ENCODE measurements around the gene SLC9A5. TPM values are rescaled to one million over a fixed set of nuclear protein-coding genes. Genes with fewer than 3 reads are reported as not detected.

Gene SLC9A5
- total and polyA plus RNA-seq, 9 of the 15 experiments (the other 6 are each of a cell fraction or from before 2014, with no cell fraction given), result 0.06 to 3.1 (median 1.2) TPM

DNA sequence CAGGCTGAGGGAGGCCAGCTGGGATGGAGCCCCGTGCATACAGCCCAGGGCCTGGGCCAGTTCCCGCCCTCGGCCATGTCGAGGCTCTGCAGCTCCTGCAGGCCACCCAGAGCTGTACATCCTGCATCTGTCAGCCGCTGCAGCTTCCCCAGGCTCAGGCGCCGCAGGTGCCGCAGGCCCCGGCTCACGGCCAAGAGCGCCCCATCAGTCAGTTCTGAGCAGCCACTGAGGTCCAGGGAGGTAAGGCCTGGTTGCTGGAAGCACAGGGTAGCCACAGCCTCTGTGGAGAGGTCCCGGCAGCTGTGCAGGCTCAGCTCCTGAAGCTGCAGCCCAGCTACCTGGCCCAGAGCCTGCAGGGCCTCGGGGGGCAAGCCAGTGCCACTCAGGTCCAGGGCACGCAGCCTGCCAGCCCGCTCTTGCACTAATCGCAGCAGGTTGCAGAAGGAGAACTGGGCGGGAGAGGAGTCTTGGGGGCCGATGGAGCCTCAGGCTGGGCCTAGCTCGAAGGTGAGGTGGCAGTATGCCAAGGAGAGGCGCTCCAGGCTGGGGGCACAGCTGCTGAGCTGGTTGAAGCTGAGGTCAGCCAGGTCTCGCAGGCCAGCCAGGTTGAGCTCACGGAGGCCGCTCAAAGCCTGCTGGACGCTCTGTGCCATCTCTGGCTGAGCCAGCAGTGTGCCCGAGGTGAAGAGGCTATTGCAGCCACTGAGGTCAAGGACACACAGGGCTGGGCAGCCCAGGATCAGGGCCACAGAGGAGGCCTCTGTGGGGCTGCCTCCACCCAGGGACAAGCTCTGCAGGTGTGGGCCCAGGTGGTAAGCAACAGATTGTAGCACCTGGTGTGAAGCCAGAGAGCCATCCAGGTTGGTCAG is 38.5 kb upstream of the SLC9A5 start:
- Histone ChIP-seq H3K9ac (ENCODE audit: insufficient read depth in 1 of 2, low read depth in 2 of 2, low read length in 2 of 2) (peak overlapping the region in 1 of 2 experiments; percentile 79; a peak in 2 of 4 replicates), H3K9me1 (ENCODE audit: control insufficient read depth, insufficient read depth, low read length) (peaks cover 3% of the 10 kb centered on the region), H3K27me3 (ENCODE audit: control insufficient read depth in 2 of 2, insufficient read depth in 2 of 2, low read length in 2 of 2) (no peaks in the 10 kb centered on the region), H2AFZ (ENCODE audit: low read depth, low read length) (no peak overlapping the region), H3K4me3 (no peak overlapping the region), H3K9me3 (replicated peaks; ENCODE audit: control insufficient read depth, insufficient read depth, low read depth, low read length) (no peaks in the 10 kb centered on the region), H3K4me2 (ENCODE audit: insufficient read depth, low read length) (no peak overlapping the region), H3K79me2 (ENCODE audit: control insufficient read depth, insufficient read depth, low read length) (no peaks in the 10 kb centered on the region), H3K4me1 (replicated peaks in 1 of 2; ENCODE audit: control insufficient read depth in 2 of 2, insufficient read depth in 2 of 2, low read length in 2 of 2) (peaks cover 10 to 43% of the 10 kb centered on the region in 2 experiments; a peak in 4 of 5 replicates), H3K27ac (ENCODE audit: extremely low read depth, low read depth, low read length) (no peak overlapping the region), H4K20me1 (replicated peaks; ENCODE audit: control insufficient read depth, insufficient read depth, low read length) (no peaks in the 10 kb centered on the region; the same call in 1 of the 2 replicates), H3K36me3 (ENCODE audit: control insufficient read depth, insufficient read depth, low read length) (0 out of 3 replicates have a peak, but pooled peaks cover 2% of the 10 kb centered on the region)
- WGBS (ENCODE audit: insufficient coverage, low coverage, missing lambda C conversion rate), result 70% methylated on average over 20 of the region's 25 CpGs
- DNase-seq (ENCODE audit: extremely low read depth in 1 of 4, low spot score in 3 of 4), result no peak
- ChIA-PET POLR2A (interaction anchor here (0.5 to 2.8 kb wide), 3 partner anchors 13 to 240 kb away, joined by 3 to 9 read pairs (median 8); no protein-coding TSS in a partner anchor), CTCF (ENCODE audit: low intra/inter-chr PET ratio) (no interaction called here)
- in situ Hi-C loops (cut with MboI), result no loop called here
- no TSS peak for BruUV-seq (replicated peaks)
- no peak for FAIRE-seq
- ATAC-seq, result no peak
- intact Hi-C loops (cut with micrococcal nuclease), result no loop called here
- TF ChIP-seq ETV1 (tag; conservative IDR thresholded peaks at IDR 0.05; ENCODE audit: low read depth), result no peak
- no peak for TF ChIP-seq RBM39 (optimal IDR thresholded peaks at IDR 0.05; ENCODE audit: low read depth, low read length)
- TF ChIP-seq NR3C1 (CRISPR knock-in tag; IDR thresholded peaks at IDR 0.05), result no peak
- TF ChIP-seq NFATC3 (IDR thresholded peaks at IDR 0.05), result no peak
- no peak for TF ChIP-seq CHCHD3 (CRISPR knock-in tag; IDR thresholded peaks at IDR 0.05)
- TF ChIP-seq BRF1 (IDR thresholded peaks at IDR 0.05; ENCODE audit: borderline replicate concordance, extremely low read depth, insufficient read length), result no peak
- TF ChIP-seq ZBTB8A (IDR thresholded peaks at IDR 0.05; ENCODE audit: partially characterized antibody), result no peak
- TF ChIP-seq, protein P1, sequence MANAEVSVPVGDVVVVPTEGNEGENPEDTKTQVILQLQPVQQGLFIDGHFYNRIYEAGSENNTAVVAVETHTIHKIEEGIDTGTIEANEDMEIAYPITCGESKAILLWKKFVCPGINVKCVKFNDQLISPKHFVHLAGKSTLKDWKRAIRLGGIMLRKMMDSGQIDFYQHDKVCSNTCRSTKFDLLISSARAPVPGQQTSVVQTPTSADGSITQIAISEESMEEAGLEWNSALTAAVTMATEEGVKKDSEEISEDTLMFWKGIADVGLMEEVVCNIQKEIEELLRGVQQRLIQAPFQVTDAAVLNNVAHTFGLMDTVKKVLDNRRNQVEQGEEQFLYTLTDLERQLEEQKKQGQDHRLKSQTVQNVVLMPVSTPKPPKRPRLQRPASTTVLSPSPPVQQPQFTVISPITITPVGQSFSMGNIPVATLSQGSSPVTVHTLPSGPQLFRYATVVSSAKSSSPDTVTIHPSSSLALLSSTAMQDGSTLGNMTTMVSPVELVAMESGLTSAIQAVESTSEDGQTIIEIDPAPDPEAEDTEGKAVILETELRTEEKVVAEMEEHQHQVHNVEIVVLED (CRISPR knock-in tag; IDR thresholded peaks at IDR 0.05), result no peak
- no peak for TF ChIP-seq TAF9B (IDR thresholded peaks at IDR 0.05; ENCODE audit: partially characterized antibody)
- TF ChIP-seq, protein P2, sequence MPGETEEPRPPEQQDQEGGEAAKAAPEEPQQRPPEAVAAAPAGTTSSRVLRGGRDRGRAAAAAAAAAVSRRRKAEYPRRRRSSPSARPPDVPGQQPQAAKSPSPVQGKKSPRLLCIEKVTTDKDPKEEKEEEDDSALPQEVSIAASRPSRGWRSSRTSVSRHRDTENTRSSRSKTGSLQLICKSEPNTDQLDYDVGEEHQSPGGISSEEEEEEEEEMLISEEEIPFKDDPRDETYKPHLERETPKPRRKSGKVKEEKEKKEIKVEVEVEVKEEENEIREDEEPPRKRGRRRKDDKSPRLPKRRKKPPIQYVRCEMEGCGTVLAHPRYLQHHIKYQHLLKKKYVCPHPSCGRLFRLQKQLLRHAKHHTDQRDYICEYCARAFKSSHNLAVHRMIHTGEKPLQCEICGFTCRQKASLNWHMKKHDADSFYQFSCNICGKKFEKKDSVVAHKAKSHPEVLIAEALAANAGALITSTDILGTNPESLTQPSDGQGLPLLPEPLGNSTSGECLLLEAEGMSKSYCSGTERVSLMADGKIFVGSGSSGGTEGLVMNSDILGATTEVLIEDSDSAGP (CRISPR knock-in tag; IDR thresholded peaks at IDR 0.05), result no peak
- TF ChIP-seq POLR2B (IDR thresholded peaks at IDR 0.05; ENCODE audit: low read depth, partially characterized antibody), result no peak
- TF ChIP-seq LEF1 (IDR thresholded peaks at IDR 0.05), result no peak
- no peak for TF ChIP-seq PHB (CRISPR knock-in tag; IDR thresholded peaks at IDR 0.05)
- peak; percentile 64; the same call in 1 of the 2 replicates for TF ChIP-seq POLR2G (IDR thresholded peaks at IDR 0.05; ENCODE audit: low read depth, low read length)
- TF ChIP-seq BACH1 (tag; IDR thresholded peaks at IDR 0.05), result no peak
- peak; percentile 52 for TF ChIP-seq SNRNP70 (optimal IDR thresholded peaks at IDR 0.05; ENCODE audit: low read depth, low read length)
- peak; percentile 11; the same call in 1 of the 2 replicates for TF ChIP-seq NFIC (IDR thresholded peaks at IDR 0.05)
- TF ChIP-seq RCOR1 (IDR thresholded peaks at IDR 0.05; ENCODE audit: borderline replicate concordance in 1 of 2, low read depth in 2 of 2, low read length in 2 of 2), result no peak

Measured in K562 (cell line).